GM06990 (cell line): ENCODE results near the gene RPH3AL.
"Not testable (repeated sequence)": the region's sequence is repeated elsewhere in the genome, so short reads cannot be mapped to it uniquely, and the experiment has no call there.

Experiments
- DNase-seq: peaks from one replicate; pipeline ENCODE4 v3.0.0-alpha.2; 2011; ENCODE audit not compliant: insufficient read length; ENCODE audit errors: extremely low read depth
- H3K27me3 ChIP-seq: replicated peaks from 2 replicates; pipeline ENCODE4 v1.6.0; 2011; ENCODE audit warnings: low read length; ENCODE audit not compliant: control insufficient read depth, insufficient read depth
- H3K36me3 ChIP-seq: 2 replicates; pipeline ENCODE4 v1.5.1; 2011; ENCODE audit warnings: low read length; ENCODE audit not compliant: control insufficient read depth, insufficient read depth
- H3K4me3 ChIP-seq: replicated peaks from 2 replicates; pipeline ENCODE4 v1.5.1; 2011; ENCODE audit warnings: low read depth, mild to moderate bottlenecking, control low read depth, low read length
- TF ChIP-seq, protein P1 (sequence below): IDR thresholded peaks from 2 replicates; pipeline ENCODE4 v1.5.1; 2011; ENCODE audit warnings: low read length, control low read depth, mild to moderate bottlenecking, inconsistent platforms; ENCODE audit not compliant: insufficient read depth, poor library complexity, severe bottlenecking

Gene RPH3AL

GRCh38 chr17:173166-173911, 179.3 kb downstream of the RPH3AL start:
- no peaks in the 10 kb centered on the region for H3K36me3 ChIP-seq
- H3K27me3 ChIP-seq = peaks cover 2% of the 10 kb centered on the region
- DNase-seq = no peak
- no peak overlapping the region for H3K4me3 ChIP-seq
- TF ChIP-seq, protein P1, sequence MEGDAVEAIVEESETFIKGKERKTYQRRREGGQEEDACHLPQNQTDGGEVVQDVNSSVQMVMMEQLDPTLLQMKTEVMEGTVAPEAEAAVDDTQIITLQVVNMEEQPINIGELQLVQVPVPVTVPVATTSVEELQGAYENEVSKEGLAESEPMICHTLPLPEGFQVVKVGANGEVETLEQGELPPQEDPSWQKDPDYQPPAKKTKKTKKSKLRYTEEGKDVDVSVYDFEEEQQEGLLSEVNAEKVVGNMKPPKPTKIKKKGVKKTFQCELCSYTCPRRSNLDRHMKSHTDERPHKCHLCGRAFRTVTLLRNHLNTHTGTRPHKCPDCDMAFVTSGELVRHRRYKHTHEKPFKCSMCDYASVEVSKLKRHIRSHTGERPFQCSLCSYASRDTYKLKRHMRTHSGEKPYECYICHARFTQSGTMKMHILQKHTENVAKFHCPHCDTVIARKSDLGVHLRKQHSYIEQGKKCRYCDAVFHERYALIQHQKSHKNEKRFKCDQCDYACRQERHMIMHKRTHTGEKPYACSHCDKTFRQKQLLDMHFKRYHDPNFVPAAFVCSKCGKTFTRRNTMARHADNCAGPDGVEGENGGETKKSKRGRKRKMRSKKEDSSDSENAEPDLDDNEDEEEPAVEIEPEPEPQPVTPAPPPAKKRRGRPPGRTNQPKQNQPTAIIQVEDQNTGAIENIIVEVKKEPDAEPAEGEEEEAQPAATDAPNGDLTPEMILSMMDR = no peak

DNA sequence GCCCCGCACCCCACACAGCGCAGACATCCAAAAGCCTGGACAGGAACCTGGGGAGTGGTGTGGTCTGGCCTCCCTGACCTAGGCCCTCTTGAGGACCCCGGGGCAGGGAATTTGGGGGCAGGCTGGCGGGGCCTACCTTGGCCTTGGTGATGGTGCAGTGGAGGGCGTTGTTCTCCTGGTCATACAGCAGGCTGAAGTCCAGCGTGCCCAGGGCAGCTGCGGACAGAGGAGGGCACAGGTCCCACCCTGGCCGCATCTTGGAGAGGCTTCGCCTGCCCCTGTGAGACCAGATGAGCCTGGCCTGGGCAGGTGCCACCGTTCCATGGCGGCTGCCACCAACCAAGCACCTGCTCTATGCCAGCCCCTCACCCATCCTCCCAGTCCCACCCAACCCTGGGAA, 180.2 kb downstream of the RPH3AL start:
- Histone ChIP-seq H3K27me3 (no peaks in the 10 kb centered on the region; the same call in none of the 2 replicates), H3K36me3 (no peaks in the 10 kb centered on the region), H3K4me3 (no peak overlapping the region)
- DNase-seq = no peak
- TF ChIP-seq, protein P1 = no peak

DNA sequence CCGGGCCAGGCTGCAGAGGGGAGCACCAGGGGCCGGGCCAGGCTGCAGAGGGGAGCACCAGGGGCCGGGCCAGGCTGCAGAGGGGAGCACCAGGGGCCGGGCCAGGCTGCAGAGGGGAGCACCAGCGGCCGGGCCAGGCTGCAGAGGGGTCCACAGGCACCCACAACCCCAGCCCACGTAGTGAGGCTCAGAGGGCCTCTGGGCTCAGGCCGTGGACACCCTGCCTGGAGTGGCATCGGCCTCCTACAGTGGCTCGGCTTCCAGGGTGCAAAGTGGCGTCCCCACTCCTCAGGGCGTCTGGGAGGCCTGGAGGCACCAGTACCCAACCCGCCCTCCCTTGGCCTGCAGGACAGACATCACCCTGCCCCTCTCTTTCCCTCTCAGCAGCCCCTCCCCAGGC, 180.7 kb downstream of the RPH3AL start:
- Histone ChIP-seq H3K27me3 (no peaks in the 10 kb centered on the region; the same call in none of the 2 replicates), H3K36me3 (no peaks in the 10 kb centered on the region), H3K4me3 (no peak overlapping the region)
- TF ChIP-seq, protein P1 = no peak
- DNase-seq = no peak

DNA sequence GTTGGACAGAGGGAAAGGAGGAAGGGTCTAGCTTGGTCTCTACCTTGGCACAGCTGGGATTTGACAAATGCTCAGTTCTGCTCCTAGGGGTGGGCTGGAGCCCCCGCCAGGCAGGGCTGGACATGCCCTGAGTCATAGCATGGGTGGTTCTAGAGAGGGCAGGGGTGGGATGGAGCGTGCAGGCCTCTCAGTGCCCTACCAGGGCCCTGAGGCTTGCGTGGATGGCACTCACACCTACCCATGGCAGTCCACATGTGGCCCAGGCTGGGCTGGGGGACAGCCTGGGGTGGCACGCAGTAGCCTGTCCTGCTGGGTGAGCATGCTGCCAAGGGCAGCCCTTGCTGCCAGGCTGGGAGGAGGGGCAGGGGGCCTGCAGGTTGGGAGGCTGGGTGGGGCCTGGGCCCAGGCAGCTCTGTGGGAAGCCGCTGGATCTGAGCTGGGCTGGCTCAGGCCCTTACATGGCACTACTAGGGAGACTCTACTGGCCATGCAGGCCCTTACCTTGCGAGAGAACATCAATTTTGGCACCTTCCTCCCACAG, 182.4 kb downstream of the RPH3AL start:
- Histone ChIP-seq H3K27me3 (no peaks in the 10 kb centered on the region; the same call in none of the 2 replicates), H3K4me3 (no peak overlapping the region), H3K36me3 (no peaks in the 10 kb centered on the region)
- DNase-seq = no peak
- TF ChIP-seq, protein P1 = no peak

- not testable (repeated sequence) for H3K4me3 ChIP-seq, H3K36me3 ChIP-seq, H3K27me3 ChIP-seq, DNase-seq
Measured at GRCh38 chr17:168614-169013, 184.0 kb downstream of the RPH3AL start.

DNA sequence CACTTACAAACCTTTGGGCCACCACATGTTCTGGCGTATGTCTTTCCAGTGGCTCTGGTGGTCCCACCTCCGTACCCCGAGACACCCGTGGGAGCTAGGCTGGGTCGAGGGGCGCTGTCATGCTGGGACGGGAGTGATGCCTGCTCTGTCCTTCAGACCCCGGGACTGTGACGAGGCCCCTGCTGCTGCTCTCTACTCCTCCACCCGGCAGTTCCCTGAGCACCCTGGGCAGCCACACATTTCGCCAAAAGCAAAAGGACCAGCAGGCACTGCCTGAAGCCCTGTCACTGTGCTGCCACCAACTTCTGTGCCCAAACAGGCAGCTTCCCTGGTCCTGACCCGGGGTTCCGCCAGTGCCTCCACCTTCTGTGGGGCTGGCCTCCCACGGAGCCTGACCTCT, 186.7 kb downstream of the RPH3AL start:
- H3K36me3 ChIP-seq = no peaks in the 10 kb centered on the region
- TF ChIP-seq, protein P1 = no peak
- no peak for DNase-seq

More for the DNA sequence above, 186.7 kb downstream of the RPH3AL start:
- Histone ChIP-seq H3K27me3 (no peaks in the 10 kb centered on the region), H3K4me3 (no peak overlapping the region)
